Calu3 (cell line): ENCODE data around the gene AIPL1. TPM values are rescaled to one million over a fixed set of nuclear protein-coding genes. Genes with fewer than 3 reads are reported as not detected.

Experiments
- BruUV-seq: library from RNA; stranded (reverse); fragments of 400-500 nt; replicated peaks from 2 replicates; lab custom pipeline; 2021; lab: Mats Ljungman, UMichigan
- CTCF ChIA-PET: fragments of 300-600 bp; sonication (Branson Sonifier 250); formaldehyde crosslinking; loops from one replicate; lab custom pipeline; 2022; ENCODE audit warnings: antibody characterized with exemption; lab: Charles Lee
- DNase-seq: peaks from one replicate; pipeline ENCODE4 v3.0.0; 2022
- H3K27ac Mint-ChIP-seq: one replicate; pipeline ENCODE4 v1.8.0; 2022; ENCODE audit warnings: mixed read lengths; ENCODE audit not compliant: unreplicated experiment
- H3K27me3 Mint-ChIP-seq: one replicate; pipeline ENCODE4 v1.8.0; 2022; ENCODE audit warnings: mixed read lengths; ENCODE audit not compliant: unreplicated experiment
- H3K36me3 Mint-ChIP-seq: one replicate; pipeline ENCODE4 v1.8.0; 2022; ENCODE audit warnings: mild to moderate bottlenecking, moderate library complexity, mixed read lengths; ENCODE audit not compliant: insufficient read depth, unreplicated experiment
- H3K4me1 Mint-ChIP-seq: one replicate; pipeline ENCODE4 v1.8.0; 2022; ENCODE audit warnings: mild to moderate bottlenecking, low read depth, mixed read lengths; ENCODE audit not compliant: unreplicated experiment
- H3K4me3 Mint-ChIP-seq: one replicate; pipeline ENCODE4 v1.8.0; 2022; ENCODE audit warnings: mild to moderate bottlenecking, low read depth, moderate library complexity, mixed read lengths; ENCODE audit not compliant: unreplicated experiment
- H3K9me3 Mint-ChIP-seq: one replicate; pipeline ENCODE4 v1.8.0; 2022; ENCODE audit warnings: low read depth, mixed read lengths; ENCODE audit not compliant: unreplicated experiment
- intact Hi-C: fragments of 100-400 bp; cut with micrococcal nuclease; formaldehyde crosslinking; loops from one replicate; pipeline ENCODE4 v1.10.0; 2022; ENCODE audit not compliant: unreplicated experiment
- total RNA-seq: library from RNA; stranded (reverse); gene quantifications from 2 replicates; pipeline ENCODE4 v1.2.3, GENCODE V29; 2022
- TF ChIP-seq, protein P1 (sequence below): fragments of 200-600 bp; IDR thresholded peaks from one replicate; pipeline ENCODE4 v1.8.0; 2022; ENCODE audit warnings: antibody characterized with exemption; ENCODE audit not compliant: unreplicated experiment

The AIPL1 gene
- total RNA-seq, 1 experiment from 2014 or later: not detected

DNA sequence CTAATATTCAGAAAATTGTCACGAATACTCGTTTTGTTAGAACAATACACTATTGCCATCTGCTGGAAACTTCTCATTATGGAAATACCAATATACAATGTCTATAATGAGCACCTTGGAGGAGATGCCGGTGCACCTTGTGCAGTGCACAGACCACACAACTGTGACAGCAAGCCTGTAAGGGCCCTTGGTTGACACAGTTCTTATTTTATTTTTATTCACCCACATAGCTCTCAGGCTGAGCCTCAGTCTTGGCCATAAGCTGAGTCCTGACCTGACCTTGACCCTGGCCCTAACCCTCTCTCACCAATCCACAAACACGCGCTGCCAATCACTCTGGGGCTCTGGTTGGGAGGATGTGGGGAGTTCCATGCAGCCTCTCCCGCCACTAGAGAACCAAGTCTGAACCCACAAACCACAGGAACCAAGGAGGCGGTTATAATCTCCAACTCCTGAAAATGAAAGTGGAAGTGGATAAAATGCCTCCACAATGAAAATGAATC, 7.6 kb downstream of the AIPL1 start:
- no peaks in the 10 kb centered on the region for H3K4me1 Mint-ChIP-seq
- no peak overlapping the region for H3K27ac Mint-ChIP-seq
- TF ChIP-seq, protein P1, sequence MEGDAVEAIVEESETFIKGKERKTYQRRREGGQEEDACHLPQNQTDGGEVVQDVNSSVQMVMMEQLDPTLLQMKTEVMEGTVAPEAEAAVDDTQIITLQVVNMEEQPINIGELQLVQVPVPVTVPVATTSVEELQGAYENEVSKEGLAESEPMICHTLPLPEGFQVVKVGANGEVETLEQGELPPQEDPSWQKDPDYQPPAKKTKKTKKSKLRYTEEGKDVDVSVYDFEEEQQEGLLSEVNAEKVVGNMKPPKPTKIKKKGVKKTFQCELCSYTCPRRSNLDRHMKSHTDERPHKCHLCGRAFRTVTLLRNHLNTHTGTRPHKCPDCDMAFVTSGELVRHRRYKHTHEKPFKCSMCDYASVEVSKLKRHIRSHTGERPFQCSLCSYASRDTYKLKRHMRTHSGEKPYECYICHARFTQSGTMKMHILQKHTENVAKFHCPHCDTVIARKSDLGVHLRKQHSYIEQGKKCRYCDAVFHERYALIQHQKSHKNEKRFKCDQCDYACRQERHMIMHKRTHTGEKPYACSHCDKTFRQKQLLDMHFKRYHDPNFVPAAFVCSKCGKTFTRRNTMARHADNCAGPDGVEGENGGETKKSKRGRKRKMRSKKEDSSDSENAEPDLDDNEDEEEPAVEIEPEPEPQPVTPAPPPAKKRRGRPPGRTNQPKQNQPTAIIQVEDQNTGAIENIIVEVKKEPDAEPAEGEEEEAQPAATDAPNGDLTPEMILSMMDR: no peak
- no peak overlapping the region for H3K4me3 Mint-ChIP-seq
- CTCF ChIA-PET: no interaction called here
- intact Hi-C loops: no loop called here
- BruUV-seq: no TSS peak
- peaks cover 61% of the 10 kb centered on the region for H3K27me3 Mint-ChIP-seq
- H3K36me3 Mint-ChIP-seq: no peaks in the 10 kb centered on the region
- DNase-seq: no peak
- no peaks in the 10 kb centered on the region for H3K9me3 Mint-ChIP-seq

DNA sequence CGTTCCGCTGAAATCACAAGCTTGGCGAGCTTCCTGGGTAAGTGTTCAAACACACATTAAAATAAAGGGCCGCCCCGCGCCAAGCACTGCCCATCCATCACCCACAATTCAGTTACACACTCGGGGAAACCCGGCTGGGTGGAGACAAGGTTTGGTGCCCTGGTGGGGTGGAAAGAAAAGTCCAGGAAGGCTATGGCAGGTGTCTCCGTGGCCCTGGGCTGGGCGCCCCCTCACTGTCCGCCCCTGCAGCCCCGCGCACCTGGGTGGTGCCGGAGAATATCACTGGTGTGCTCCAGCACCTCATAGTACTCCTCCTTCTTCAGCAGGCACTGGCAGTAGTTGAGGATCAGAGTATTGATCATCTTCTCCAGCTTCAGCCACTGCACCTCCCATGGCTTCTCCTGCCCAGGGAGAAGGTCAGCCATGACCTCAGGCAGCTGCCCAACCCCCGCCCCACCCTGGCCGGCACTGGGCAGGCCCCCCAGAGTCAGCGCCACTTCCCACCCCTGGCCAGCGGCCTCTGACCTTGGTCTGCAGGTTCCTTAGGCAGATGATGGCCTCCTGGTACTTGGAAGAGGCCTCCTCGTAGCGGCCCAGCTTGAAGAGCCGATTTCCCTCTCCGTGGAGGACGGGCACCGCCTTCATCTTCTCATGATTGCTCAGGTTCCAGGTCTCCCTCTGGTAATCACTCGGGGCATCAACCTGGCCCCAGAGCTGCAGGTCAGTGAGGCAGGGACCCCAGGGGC, 8.4 kb downstream of the AIPL1 start:
- Mint-ChIP-seq H3K4me3 (no peak overlapping the region), H3K27me3 (peaks cover 53% of the 10 kb centered on the region), H3K36me3 (no peaks in the 10 kb centered on the region), H3K9me3 (no peaks in the 10 kb centered on the region), H3K27ac (no peak overlapping the region), H3K4me1 (no peaks in the 10 kb centered on the region)
- TF ChIP-seq, protein P1: no peak
- intact Hi-C loops: no loop called here
- DNase-seq: no peak
- CTCF ChIA-PET: no interaction called here
- no TSS peak for BruUV-seq

DNA sequence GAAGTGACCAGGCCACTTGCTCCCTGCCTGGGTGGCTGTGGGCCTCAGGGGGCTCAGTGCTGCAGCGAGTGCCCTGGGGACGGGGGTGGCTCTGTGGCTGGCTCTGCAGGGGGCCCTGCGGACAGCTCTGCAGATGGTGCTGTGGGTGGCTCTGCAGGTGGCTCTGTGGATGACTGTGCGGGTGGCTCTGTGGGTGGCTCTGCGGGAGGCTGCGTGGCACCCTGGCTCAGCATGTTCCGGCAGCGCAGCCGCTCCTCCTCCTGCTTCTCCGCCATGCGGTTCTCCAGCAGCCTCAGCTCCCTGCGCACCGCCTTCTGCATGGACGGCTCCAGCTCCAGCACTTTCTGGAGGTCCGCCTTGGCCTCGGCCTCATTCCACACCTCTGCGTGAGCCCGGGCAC, 9.5 kb downstream of the AIPL1 start:
- BruUV-seq: no TSS peak
- no peak for DNase-seq
- H3K9me3 Mint-ChIP-seq: no peaks in the 10 kb centered on the region
- TF ChIP-seq, protein P1: no peak
- CTCF ChIA-PET: interaction anchor here (0.9 to 1.6 kb wide), 2 partner anchors 11 to 12 kb away, joined by 5 read pairs; no protein-coding TSS in a partner anchor
- H3K36me3 Mint-ChIP-seq: no peaks in the 10 kb centered on the region
- peaks cover 2% of the 10 kb centered on the region for H3K4me1 Mint-ChIP-seq
- H3K4me3 Mint-ChIP-seq: no peak overlapping the region
- no peak overlapping the region for H3K27ac Mint-ChIP-seq
- peaks cover 58% of the 10 kb centered on the region for H3K27me3 Mint-ChIP-seq
- intact Hi-C loops: no loop called here

DNA sequence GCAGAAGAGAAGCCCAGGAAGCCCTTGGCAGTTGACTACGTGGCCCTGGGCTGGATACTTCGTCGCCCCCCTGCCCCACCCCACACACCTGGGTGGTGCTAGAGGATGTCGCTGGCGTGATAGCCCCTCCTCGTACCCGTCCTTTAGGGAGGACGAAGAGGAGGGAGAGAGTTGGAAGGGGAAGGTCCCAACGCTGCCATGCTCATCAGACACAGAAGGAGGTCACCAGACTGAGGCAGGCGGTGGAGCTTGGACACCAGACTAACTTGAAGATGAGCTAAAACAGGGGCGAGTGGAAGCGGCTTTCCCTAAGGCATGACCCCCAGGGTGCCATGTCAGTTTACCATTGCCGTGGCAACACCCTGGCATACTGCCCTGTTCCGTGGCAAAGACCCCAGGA, 11.0 kb downstream of the AIPL1 start:
- H3K9me3 Mint-ChIP-seq: no peaks in the 10 kb centered on the region
- CTCF ChIA-PET: interaction anchor here (1.6 kb wide), 1 partner anchor 11 kb away, joined by 5 read pairs; no protein-coding TSS in a partner anchor
- H3K27me3 Mint-ChIP-seq: peaks cover 51% of the 10 kb centered on the region
- intact Hi-C loops: no loop called here
- no peak overlapping the region for H3K4me3 Mint-ChIP-seq
- DNase-seq: no peak
- no peak overlapping the region for H3K27ac Mint-ChIP-seq
- H3K36me3 Mint-ChIP-seq: no peaks in the 10 kb centered on the region
- TF ChIP-seq, protein P1: no peak
- H3K4me1 Mint-ChIP-seq: peaks cover 6% of the 10 kb centered on the region
- no TSS peak for BruUV-seq
